Prostate gland (tissue), 2 donors: ENCODE data around the gene FIG4.

Experiments
- POLR2A ChIP-seq: fragments of 450-650 bp; IDR thresholded peaks from one replicate; pipeline ENCODE4 v1.6.1; 2016; ENCODE audit warnings: antibody characterized with exemption, mild to moderate bottlenecking
- TF ChIP-seq, protein P1 (sequence below), 4 experiments: fragments of 200-600 bp in 2 of 4; fragments of 450-650 bp in 2 of 4; sonication (generic) in 2 of 4; IDR thresholded peaks; 1 replicate in 3 of 4; 2 replicates in 1 of 4; pipeline ENCODE4 v1.5.1; 2016 to 2019; ENCODE audit warnings: antibody characterized with exemption in 4 of 4, mild to moderate bottlenecking in 2 of 4, moderate library complexity in 2 of 4

GRCh38 chr6:109662192-109662591, 28.9 kb upstream of the FIG4 start:
- TF ChIP-seq, protein P1, sequence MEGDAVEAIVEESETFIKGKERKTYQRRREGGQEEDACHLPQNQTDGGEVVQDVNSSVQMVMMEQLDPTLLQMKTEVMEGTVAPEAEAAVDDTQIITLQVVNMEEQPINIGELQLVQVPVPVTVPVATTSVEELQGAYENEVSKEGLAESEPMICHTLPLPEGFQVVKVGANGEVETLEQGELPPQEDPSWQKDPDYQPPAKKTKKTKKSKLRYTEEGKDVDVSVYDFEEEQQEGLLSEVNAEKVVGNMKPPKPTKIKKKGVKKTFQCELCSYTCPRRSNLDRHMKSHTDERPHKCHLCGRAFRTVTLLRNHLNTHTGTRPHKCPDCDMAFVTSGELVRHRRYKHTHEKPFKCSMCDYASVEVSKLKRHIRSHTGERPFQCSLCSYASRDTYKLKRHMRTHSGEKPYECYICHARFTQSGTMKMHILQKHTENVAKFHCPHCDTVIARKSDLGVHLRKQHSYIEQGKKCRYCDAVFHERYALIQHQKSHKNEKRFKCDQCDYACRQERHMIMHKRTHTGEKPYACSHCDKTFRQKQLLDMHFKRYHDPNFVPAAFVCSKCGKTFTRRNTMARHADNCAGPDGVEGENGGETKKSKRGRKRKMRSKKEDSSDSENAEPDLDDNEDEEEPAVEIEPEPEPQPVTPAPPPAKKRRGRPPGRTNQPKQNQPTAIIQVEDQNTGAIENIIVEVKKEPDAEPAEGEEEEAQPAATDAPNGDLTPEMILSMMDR (IDR thresholded peaks at IDR 0.05), result no peak
- TF ChIP-seq POLR2A, result no peak
